Spleen (tissue), 13 donors: ENCODE data around the gene LRRTM1. TPM values are rescaled to one million over a fixed set of nuclear protein-coding genes. Genes with fewer than 3 reads are reported as not detected.

Experiments used
- DNase-seq: peaks from one replicate; pipeline ENCODE4 v3.0.0-alpha.2; 2020
- H3K27ac ChIP-seq, 8 donors: fragments of 200-600 bp; sonication (generic) in 7 of 8; 1 replicate in 4 of 8; 2 replicates in 4 of 8; pipeline versions ENCODE4 v1.5.0 to v1.8.0; 2016 to 2021; ENCODE audit warnings: inconsistent platforms in 4 of 8, mild to moderate bottlenecking in 4 of 8, moderate library complexity in 1 of 8
- H3K27me3 ChIP-seq, 7 donors: fragments of 200-600 bp; sonication (generic) in 6 of 7; replicated peaks in 1 of 7; 1 replicate in 4 of 7; 2 replicates in 3 of 7; pipeline versions ENCODE4 v1.5.0 to v1.8.0; 2016 to 2021; ENCODE audit warnings: inconsistent platforms in 3 of 7, mild to moderate bottlenecking in 1 of 7
- H3K36me3 ChIP-seq, 6 donors: fragments of 200-600 bp; sonication (generic) in 5 of 6; 1 replicate in 4 of 6; 2 replicates in 2 of 6; pipeline versions ENCODE4 v1.5.0 to v1.8.0; 2016 to 2021; ENCODE audit warnings: inconsistent platforms in 2 of 6
- H3K4me1 ChIP-seq, 6 donors: fragments of 200-600 bp; sonication (generic) in 5 of 6; 1 replicate in 3 of 6; 2 replicates in 3 of 6; pipeline versions ENCODE4 v1.5.0 to v1.8.0; 2016 to 2021; ENCODE audit warnings: inconsistent platforms in 3 of 6
- H3K4me3 ChIP-seq, 8 donors: fragments of 200-600 bp; sonication (generic) in 7 of 8; 1 replicate in 4 of 8; 2 replicates in 4 of 8; pipeline versions ENCODE4 v1.5.0 to v1.8.0; 2016 to 2021; ENCODE audit warnings: inconsistent platforms in 4 of 8, mild to moderate bottlenecking in 4 of 8, moderate library complexity in 2 of 8
- H3K9me3 ChIP-seq, 8 donors: fragments of 200-600 bp; sonication (generic) in 7 of 8; 1 replicate in 4 of 8; 2 replicates in 4 of 8; pipeline versions ENCODE4 v1.5.0 to v1.8.0; 2016 to 2021; ENCODE audit warnings: inconsistent platforms in 4 of 8
- CTCF ChIP-seq, 11 experiments: fragments of 200-600 bp in 7 of 11; fragments of 450-650 bp in 4 of 11; sonication (generic) in 4 of 11; IDR thresholded peaks in 8 of 11; conservative IDR thresholded peaks in 3 of 11; 1 replicate in 7 of 11; 2 replicates in 4 of 11; pipeline versions ENCODE4 v1.4.0 to v1.8.0; 2016 to 2021; ENCODE audit warnings: antibody characterized with exemption in 11 of 11, inconsistent platforms in 4 of 11, mild to moderate bottlenecking in 1 of 11
- POLR2A ChIP-seq, 3 donors: fragments of 450-650 bp; IDR thresholded peaks; one replicate each; pipeline ENCODE4 v1.5.1; 2017; ENCODE audit warnings: antibody characterized with exemption in 3 of 3, mild to moderate bottlenecking in 1 of 3
- POLR2AphosphoS5 ChIP-seq, 3 donors: sonication (generic); formaldehyde crosslinking; IDR thresholded peaks; one replicate each; pipeline ENCODE4 v1.5.1; 2017; ENCODE audit warnings: antibody characterized with exemption in 3 of 3
- WGBS, 5 donors: extraction: QIAGEN DNeasy Blood & Tissue Kit in 3 of 5; methylation state at CpG; one replicate each; pipeline versions ENCODE4 v1.1.5 to v1.1.7; 2013 to 2018; 5-methylcytosine and 5-hydroxymethylcytosine counted together
- intact Hi-C: fragments of 100-400 bp; cut with DNase I; formaldehyde crosslinking; loops from one replicate; pipeline ENCODE4 v1.15.0; 2023; ENCODE audit warnings: low total_unique reads
- long read RNA-seq, 2 donors: transcript quantifications; one replicate each; lab custom pipeline, GENCODE V29; 2026
- polyA plus RNA-seq, 3 donors: library from polyadenylated mRNA; stranded (reverse); fragments of 200-250 nt; gene quantifications; one replicate each; pipeline ENCODE4 v1.2.1, GENCODE V29; 2013
- total RNA-seq, 7 donors: library from RNA; depleted of rRNA in 3 of 7; stranded (reverse); fragments of >200 nt in 3 of 7; fragmentation: NEBNext Ultra II Directional in 4 of 7; extraction: Animal tissue kit (Norgen Biotek cat#: 25700) in 4 of 7; gene quantifications; one replicate each; pipeline versions ENCODE4 v1.1.0 to v1.2.1, GENCODE V29; 2016 to 2021
- donor health status: healthy with polysubstance abuse.
- donor health status: DM: no; HTN: no; CAD: no; lungs with moderate emphysema.
- donor health status: DM: no; HTN: no; CAD: no.
- donor health status: Bipolar disorder and iron deficiency.
- donor health status: healthy.
- donor health status: DM: no; HTN: no; CAD: no.
- donor health status: DM: yes; HTN: yes; CAD: no.

The LRRTM1 gene
- not detected for total RNA-seq
- under 1 TPM in 1 of 3 donors, not detected in 2; 0.10 TPM for polyA plus RNA-seq
- long read RNA-seq, donor 1 = 0 reads
- long read RNA-seq, donor 2 = 0 reads

GRCh38 chr2:80303909-80304837 lies at the start of gene LRRTM1:
TSS of gene LRRTM1 (minus strand) at chr2:80304752. CDS start at chr2:80303819, 933 bp downstream.
- peaks cover 4 to 58% (median 26%) of the 10 kb centered on the region in 7 donors for H3K27me3 ChIP-seq
- intact Hi-C loops = no loop called here
- 2 to 6% (median 2%) methylated on average over 32 to 64 of the region's 64 CpGs for WGBS, 5 donors
- H3K9me3 ChIP-seq = peaks cover 0 to 5% (median 0%) of the 10 kb centered on the region in 8 donors
- H3K27ac ChIP-seq = no peak within 1 kb of the TSS
- H3K36me3 ChIP-seq = no peaks in the 10 kb centered on the region
- TF ChIP-seq CTCF (IDR thresholded peaks at IDR 0.05 in 8 of 11, conservative IDR thresholded peaks at IDR 0.05 in 3 of 11) = no peak
- no peak for TF ChIP-seq POLR2AphosphoS5 (IDR thresholded peaks at IDR 0.05)
- no peak for TF ChIP-seq POLR2A (IDR thresholded peaks at IDR 0.05)
- peaks cover 0 to 21% (median 2%) of the 10 kb centered on the region in 6 donors for H3K4me1 ChIP-seq
- H3K4me3 ChIP-seq = peak within 1 kb of the TSS in 5 of 8 donors; percentile 2 to 41 (median 8)
- no peak for DNase-seq

- Histone ChIP-seq H3K4me3 (no peak overlapping the region), H3K27ac (no peak overlapping the region), H3K27me3 (no peaks in the 10 kb centered on the region), H3K9me3 (no peaks in the 10 kb centered on the region), H3K36me3 (no peaks in the 10 kb centered on the region), H3K4me1 (no peaks in the 10 kb centered on the region)
- intact Hi-C loops = no loop called here
- no peak for TF ChIP-seq POLR2AphosphoS5 (IDR thresholded peaks at IDR 0.05)
- no peak for TF ChIP-seq POLR2A (IDR thresholded peaks at IDR 0.05)
- TF ChIP-seq CTCF (IDR thresholded peaks at IDR 0.05 in 8 of 11, conservative IDR thresholded peaks at IDR 0.05 in 3 of 11) = no peak
- no peak for DNase-seq
- WGBS, 5 donors = 79 to 92% (median 90%) methylated on average over 3 of the region's 3 CpGs
Measured at GRCh38 chr2:80351231-80351630, 46.7 kb upstream of the LRRTM1 start.

GRCh38 chr2:80348953-80349352 lies 44.4 kb upstream of the LRRTM1 start:
- H3K9me3 ChIP-seq = no peaks in the 10 kb centered on the region
- intact Hi-C loops = no loop called here
- no peaks in the 10 kb centered on the region for H3K36me3 ChIP-seq
- no peak overlapping the region for H3K27ac ChIP-seq
- TF ChIP-seq POLR2A (IDR thresholded peaks at IDR 0.05) = no peak
- TF ChIP-seq CTCF (IDR thresholded peaks at IDR 0.05 in 8 of 11, conservative IDR thresholded peaks at IDR 0.05 in 3 of 11) = no peak
- no peak for TF ChIP-seq POLR2AphosphoS5 (IDR thresholded peaks at IDR 0.05)
- no peak overlapping the region for H3K4me3 ChIP-seq
- no peak for DNase-seq
- no peaks in the 10 kb centered on the region for H3K4me1 ChIP-seq
- H3K27me3 ChIP-seq = no peaks in the 10 kb centered on the region

- Histone ChIP-seq H3K27me3 (no peaks in the 10 kb centered on the region), H3K36me3 (no peaks in the 10 kb centered on the region), H3K9me3 (no peaks in the 10 kb centered on the region), H3K4me3 (no peak overlapping the region), H3K4me1 (no peaks in the 10 kb centered on the region), H3K27ac (no peak overlapping the region)
- TF ChIP-seq POLR2A (IDR thresholded peaks at IDR 0.05) (no peak), CTCF (IDR thresholded peaks at IDR 0.05 in 8 of 11, conservative IDR thresholded peaks at IDR 0.05 in 3 of 11) (no peak), POLR2AphosphoS5 (IDR thresholded peaks at IDR 0.05) (no peak)
- 81 to 91% (median 82%) methylated on average over 1 of the region's 1 CpG for WGBS, 5 donors
- intact Hi-C loops = no loop called here
- no peak for DNase-seq
Measured at GRCh38 chr2:80348078-80348477, 43.5 kb upstream of the LRRTM1 start.
